ENCODE data around the gene CCNY.

- TF ChIP-seq CTCF (IDR thresholded peaks at IDR 0.05) (no peak), POLR2A (IDR thresholded peaks at IDR 0.05) (no peak)
Observed at GRCh38 chr10:35369049-35369611, 32.8 kb downstream of the CCNY start.
